GM21526 (cell line): ENCODE results near the gene CALCOCO1.
"Not testable (repeated sequence)": the region's sequence is repeated elsewhere in the genome, so short reads cannot be mapped to it uniquely, and the experiment has no call there.

Source experiments
- ATAC-seq: cut with Tn5 transposase; IDR thresholded peaks from one replicate; pipeline ENCODE4 v1.9.1; 2021; ENCODE audit warnings: moderate library complexity; ENCODE audit not compliant: unreplicated experiment, low FRiP score

CALCOCO1 gene

GRCh38 chr12:53700567-53700966 lies 26.7 kb downstream of the CALCOCO1 start:
- ATAC-seq: no peak

- ATAC-seq: no peak
Measured at GRCh38 chr12:53699678-53700025, 27.6 kb downstream of the CALCOCO1 start.

- no peak for ATAC-seq
Measured at GRCh38 chr12:53698948-53699677, 28.1 kb downstream of the CALCOCO1 start.

- no peak for ATAC-seq
Measured at GRCh38 chr12:53696655-53697331, 30.5 kb downstream of the CALCOCO1 start.

GRCh38 chr12:53696285-53696654 lies 31.0 kb downstream of the CALCOCO1 start:
- ATAC-seq: no peak

GRCh38 chr12:53695152-53696145 lies 31.8 kb downstream of the CALCOCO1 start:
- ATAC-seq: no peak

GRCh38 chr12:53694756-53695151 lies 32.5 kb downstream of the CALCOCO1 start:
- ATAC-seq: no peak

- ATAC-seq: no peak
Measured at GRCh38 chr12:53688134-53688533, 39.1 kb downstream of the CALCOCO1 start.

- ATAC-seq: no peak
Measured at GRCh38 chr12:53686436-53686835, 40.8 kb downstream of the CALCOCO1 start.

GRCh38 chr12:53684654-53685220 lies 42.5 kb downstream of the CALCOCO1 start:
- no peak for ATAC-seq

- no peak for ATAC-seq
Measured at GRCh38 chr12:53683983-53684382, 43.3 kb downstream of the CALCOCO1 start.

GRCh38 chr12:53683494-53683893 lies 43.8 kb downstream of the CALCOCO1 start:
- no peak for ATAC-seq

GRCh38 chr12:53680061-53680460 lies 47.2 kb downstream of the CALCOCO1 start:
- ATAC-seq: not testable (repeated sequence)

GRCh38 chr12:53677800-53678148 lies 49.5 kb downstream of the CALCOCO1 start:
- ATAC-seq: no peak

GRCh38 chr12:53677016-53677799 lies 50.0 kb downstream of the CALCOCO1 start:
- ATAC-seq: no peak

- ATAC-seq: no peak
Measured at GRCh38 chr12:53676656-53677015, 50.6 kb downstream of the CALCOCO1 start.

- peak; percentile 90 for ATAC-seq
Measured at GRCh38 chr12:53675701-53676607, 51.3 kb downstream of the CALCOCO1 start, which contains the start of gene ATP5MC2. Gene ATP5MC2, minus strand, starts transcription at chr12:53676083. Its CDS starts 3,469 bp downstream, at chr12:53672614.

- ATAC-seq: no peak
Measured at GRCh38 chr12:53674977-53675700, 52.1 kb downstream of the CALCOCO1 start.
